Stimulated activated naive B cell treated with anti-CD40 and anti-IgM and Interleukin-4, amounts not matched to agents 10 μg/mL and 1 μg/mL and 100 μg/mL, for 72 hours (primary cell): ENCODE data around the gene ACTR1A.

Experiments
- ATAC-seq, 2 donors: fragments of 150-1000 bp; cut with Tn5 transposase; replicated peaks; 2 replicates each; pipeline ENCODE4 v1.10.0; 2021; ENCODE audit warnings: moderate library complexity in 1 of 2
- DNase-seq: peaks from one replicate; pipeline ENCODE4 v3.0.0; 2021
- H3K27ac Mint-ChIP-seq: one replicate; pipeline ENCODE4 v1.8.0; 2022; ENCODE audit warnings: mild to moderate bottlenecking, mixed read lengths
- H3K27me3 Mint-ChIP-seq, 2 donors: one replicate each; pipeline ENCODE4 v1.8.0; 2022; ENCODE audit warnings: mixed read lengths in 2 of 2
- H3K36me3 Mint-ChIP-seq, 2 donors: one replicate each; pipeline ENCODE4 v1.8.0; 2022; ENCODE audit warnings: mixed read lengths in 2 of 2, mild to moderate bottlenecking in 1 of 2
- H3K4me1 Mint-ChIP-seq, 2 donors: one replicate each; pipeline ENCODE4 v1.8.0; 2022; ENCODE audit warnings: mixed read lengths in 2 of 2, mild to moderate bottlenecking in 1 of 2
- H3K4me3 Mint-ChIP-seq, 2 donors: one replicate each; pipeline ENCODE4 v1.8.0; 2022; ENCODE audit warnings: mild to moderate bottlenecking in 2 of 2, mixed read lengths in 2 of 2, moderate library complexity in 1 of 2
- H3K9me3 Mint-ChIP-seq, 2 donors: one replicate each; pipeline ENCODE4 v1.8.0; 2022; ENCODE audit warnings: mixed read lengths in 2 of 2, mild to moderate bottlenecking in 1 of 2

The ACTR1A gene

DNA sequence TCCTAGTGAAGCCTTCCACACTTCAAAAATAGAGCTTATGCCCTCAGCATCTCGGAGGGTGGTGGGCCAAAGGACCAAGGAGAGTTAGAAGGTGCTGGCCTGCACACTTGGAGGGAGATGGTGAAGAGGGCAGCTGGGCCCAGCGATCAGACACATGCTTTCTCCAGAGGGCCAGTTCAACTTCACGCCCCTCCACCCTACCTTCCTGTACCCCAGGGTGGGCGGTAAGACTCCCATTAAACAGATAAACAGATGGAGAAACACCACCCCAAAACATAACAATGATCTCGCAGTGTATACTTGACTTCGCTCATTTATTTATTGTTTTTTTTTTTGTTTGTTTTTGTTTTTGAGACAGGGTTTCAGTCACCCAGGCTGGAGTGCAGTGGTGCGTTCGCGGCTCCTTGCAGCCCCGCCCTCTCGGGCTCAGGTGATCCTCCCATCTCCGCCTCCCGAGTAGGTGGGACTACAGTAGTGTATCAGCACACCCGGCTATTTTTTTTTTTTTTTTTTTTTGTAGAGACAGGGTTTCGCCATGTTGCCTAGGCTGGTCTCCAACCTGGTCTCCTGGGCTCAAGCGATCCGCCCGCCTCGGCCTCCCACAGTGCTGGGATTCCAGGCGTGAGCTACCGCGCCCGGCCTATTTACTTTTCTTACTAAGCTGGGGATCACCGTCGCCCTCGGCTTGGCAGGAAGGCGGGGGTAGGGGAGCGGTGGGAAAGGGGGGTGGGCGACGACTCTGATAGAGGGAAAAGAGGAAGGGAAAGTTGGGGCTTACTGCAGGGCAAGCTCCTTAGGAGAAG is 53.0 kb downstream of the ACTR1A start:
- ATAC-seq: peak; percentile 74 to 75
- Mint-ChIP-seq H3K4me1 (peaks cover 20 to 32% of the 10 kb centered on the region in 2 donors), H3K36me3 (peaks cover 5 to 17% of the 10 kb centered on the region in 2 donors), H3K27me3 (no peaks in the 10 kb centered on the region), H3K27ac (peak overlapping the region; percentile 96), H3K4me3 (peak overlapping the region; percentile 93 to 96), H3K9me3 (no peaks in the 10 kb centered on the region)
- DNase-seq: peak; percentile 79

DNA sequence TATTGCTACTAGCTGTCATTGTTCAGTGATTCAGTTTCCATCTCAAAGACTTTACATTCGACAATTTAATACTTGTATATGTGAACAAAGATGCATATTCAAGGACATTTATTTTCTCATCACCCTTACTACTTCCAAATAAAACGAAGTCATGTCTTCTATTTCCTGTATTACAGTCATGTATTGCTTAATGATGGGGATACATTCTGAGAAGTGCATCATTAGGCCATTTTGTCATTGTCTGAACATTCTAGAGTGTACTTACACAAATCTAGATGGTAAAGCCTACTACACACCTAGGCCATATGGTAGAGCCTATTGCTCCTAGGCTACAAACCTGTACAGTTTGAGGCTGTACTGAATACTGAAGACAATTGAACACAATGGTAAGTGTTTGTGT is 57.7 kb downstream of the ACTR1A start:
- Mint-ChIP-seq H3K36me3 (no peaks in the 10 kb centered on the region), H3K4me3 (no peak overlapping the region), H3K27ac (no peak overlapping the region), H3K27me3 (no peaks in the 10 kb centered on the region), H3K4me1 (peaks cover 10 to 15% of the 10 kb centered on the region in 2 donors), H3K9me3 (no peaks in the 10 kb centered on the region)
- no peak for DNase-seq
- no peak for ATAC-seq

DNA sequence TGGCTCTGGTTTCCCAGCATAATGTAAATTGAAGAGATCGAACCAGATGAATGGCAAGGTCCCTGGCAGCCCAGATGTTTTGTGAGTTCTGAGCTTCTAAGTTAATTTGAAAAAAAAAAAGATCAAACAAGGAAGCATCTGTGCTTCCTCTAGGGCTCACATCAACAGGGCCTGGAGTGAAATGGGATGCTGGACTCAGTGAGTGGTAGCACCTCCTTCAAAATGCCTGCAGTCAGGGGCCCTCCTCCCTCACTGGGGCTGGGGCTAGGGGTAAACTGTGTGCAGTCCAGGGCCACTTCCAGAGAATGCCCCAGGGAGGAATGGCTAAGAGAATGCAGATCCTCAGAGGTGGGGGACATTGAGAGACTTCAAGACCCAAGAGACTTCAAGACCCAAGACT is 64.1 kb downstream of the ACTR1A start:
- Mint-ChIP-seq H3K27ac (no peak overlapping the region), H3K27me3 (no peaks in the 10 kb centered on the region), H3K4me1 (peaks cover 21 to 40% of the 10 kb centered on the region in 2 donors), H3K36me3 (peaks cover 0 to 3% of the 10 kb centered on the region in 2 donors), H3K9me3 (no peaks in the 10 kb centered on the region), H3K4me3 (no peak overlapping the region)
- ATAC-seq (no peak), DNase-seq (no peak)

DNA sequence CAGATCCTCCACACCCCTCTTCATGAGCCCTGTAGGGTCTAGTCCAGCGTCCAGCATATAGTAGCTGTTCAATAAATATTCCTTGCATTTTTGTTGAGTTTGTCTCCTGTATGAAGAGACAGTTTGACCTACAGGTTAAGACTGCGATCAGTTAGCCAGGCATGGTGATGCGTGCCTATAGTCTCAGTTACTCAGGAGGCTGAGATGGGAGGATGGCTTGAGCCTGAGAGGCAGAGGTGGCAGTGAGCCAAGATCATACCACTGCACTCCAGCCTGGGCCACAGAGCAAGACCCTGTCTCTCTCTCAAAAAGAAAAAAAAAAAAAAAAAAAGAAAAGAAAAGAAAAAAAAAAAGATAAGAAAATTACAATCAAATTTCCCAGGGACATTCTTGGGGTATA is 65.0 kb downstream of the ACTR1A start:
- Mint-ChIP-seq H3K4me3 (peak overlapping the region; percentile 6 to 25), H3K36me3 (peaks cover 0 to 3% of the 10 kb centered on the region in 2 donors), H3K27me3 (no peaks in the 10 kb centered on the region), H3K9me3 (no peaks in the 10 kb centered on the region), H3K27ac (no peak overlapping the region), H3K4me1 (peaks cover 24 to 45% of the 10 kb centered on the region in 2 donors)
- DNase-seq (no peak), ATAC-seq (no peak)

DNA sequence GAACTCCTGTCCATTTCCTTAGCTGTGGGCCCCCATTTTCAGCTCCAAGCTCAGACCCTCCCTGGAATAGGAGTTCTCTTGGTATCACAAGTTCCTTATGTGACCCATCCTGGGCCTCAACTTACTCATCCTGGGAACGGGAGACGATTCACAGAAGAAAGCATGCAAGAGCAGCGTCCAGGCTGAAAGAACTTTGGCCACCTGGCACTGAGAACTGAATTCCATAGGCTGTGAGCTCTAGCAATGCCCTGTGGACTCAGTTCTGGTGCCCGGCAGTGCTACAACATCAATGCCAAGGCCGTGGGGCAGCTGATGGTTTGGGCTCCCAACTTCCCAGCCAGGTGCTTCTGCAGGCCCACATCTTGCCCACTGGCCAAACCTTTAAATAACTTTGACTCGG is 66.2 kb downstream of the ACTR1A start:
- ATAC-seq (no peak), DNase-seq (no peak)
- Mint-ChIP-seq H3K4me1 (peaks cover 30 to 52% of the 10 kb centered on the region in 2 donors), H3K4me3 (peak overlapping the region; percentile 74 to 82), H3K9me3 (no peaks in the 10 kb centered on the region), H3K27me3 (no peaks in the 10 kb centered on the region), H3K36me3 (peaks cover 4 to 7% of the 10 kb centered on the region in 2 donors), H3K27ac (peak overlapping the region; percentile 10)

DNA sequence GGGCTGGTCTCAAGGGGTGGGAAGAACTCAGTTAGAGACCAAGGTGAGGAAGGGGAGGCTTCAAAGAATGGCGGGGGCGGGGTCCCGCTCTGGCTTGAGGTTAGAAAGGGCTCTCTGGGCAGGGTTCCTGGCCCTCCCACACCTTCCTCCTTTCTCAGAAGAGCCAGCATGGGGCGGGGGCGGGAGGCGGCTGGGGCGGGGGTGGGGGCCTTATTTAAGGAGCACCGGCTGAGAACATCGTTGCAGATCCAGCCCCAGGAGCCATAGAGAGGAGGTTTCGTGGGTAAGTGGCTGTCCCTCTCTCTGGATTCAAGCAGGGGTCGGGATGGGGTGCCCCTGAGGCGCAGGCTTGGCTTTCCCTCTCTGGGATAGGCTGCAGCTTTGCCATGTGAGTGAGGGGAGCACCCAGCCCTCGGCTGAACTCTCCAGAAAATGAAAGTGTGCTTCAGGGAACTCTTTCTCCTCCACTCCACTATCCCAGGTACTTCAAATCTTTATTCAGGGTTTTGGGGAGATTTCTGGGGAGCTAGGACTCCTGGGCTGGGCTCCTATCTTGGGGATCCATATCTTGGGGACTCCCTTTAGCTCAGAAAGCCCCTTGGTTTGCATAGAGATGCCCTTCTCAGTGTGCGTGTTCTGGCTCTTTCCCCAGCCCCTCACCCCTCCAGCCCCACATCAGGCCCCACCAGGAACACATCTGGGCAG is 66.8 kb downstream of the ACTR1A start:
- peaks cover 4 to 7% of the 10 kb centered on the region in 2 donors for H3K36me3 Mint-ChIP-seq
- DNase-seq: no peak
- peak; percentile 3 to 7 for ATAC-seq
- no peaks in the 10 kb centered on the region for H3K27me3 Mint-ChIP-seq
- H3K4me1 Mint-ChIP-seq: peaks cover 30 to 49% of the 10 kb centered on the region in 2 donors
- peak overlapping the region; percentile 10 for H3K27ac Mint-ChIP-seq
- H3K4me3 Mint-ChIP-seq: peak overlapping the region; percentile 74 to 82
- no peaks in the 10 kb centered on the region for H3K9me3 Mint-ChIP-seq

DNA sequence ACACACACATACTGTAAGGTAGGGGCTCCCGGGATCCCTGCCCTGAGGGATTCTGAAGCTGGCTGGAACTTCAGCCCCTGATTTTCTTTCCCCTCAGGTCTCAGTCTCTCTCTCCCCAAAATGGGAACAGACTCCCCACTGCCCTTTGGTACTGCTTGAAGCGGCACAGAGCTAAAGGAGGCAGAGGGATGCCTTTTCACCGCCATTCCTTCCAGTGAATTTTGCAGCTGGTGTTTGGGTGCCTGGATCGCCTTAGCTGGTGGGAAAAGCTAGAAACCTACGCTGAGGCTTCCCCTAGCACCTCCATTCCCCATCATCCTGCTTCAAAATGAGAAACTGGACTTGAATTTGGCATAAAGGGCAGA is 67.4 kb downstream of the ACTR1A start:
- peak overlapping the region; percentile 10 for H3K27ac Mint-ChIP-seq
- no peak for ATAC-seq
- H3K4me3 Mint-ChIP-seq: peak overlapping the region; percentile 74 to 82
- H3K27me3 Mint-ChIP-seq: no peaks in the 10 kb centered on the region
- peaks cover 7% of the 10 kb centered on the region in 2 donors for H3K36me3 Mint-ChIP-seq
- no peaks in the 10 kb centered on the region for H3K9me3 Mint-ChIP-seq
- DNase-seq: no peak
- H3K4me1 Mint-ChIP-seq: peaks cover 30 to 47% of the 10 kb centered on the region in 2 donors

DNA sequence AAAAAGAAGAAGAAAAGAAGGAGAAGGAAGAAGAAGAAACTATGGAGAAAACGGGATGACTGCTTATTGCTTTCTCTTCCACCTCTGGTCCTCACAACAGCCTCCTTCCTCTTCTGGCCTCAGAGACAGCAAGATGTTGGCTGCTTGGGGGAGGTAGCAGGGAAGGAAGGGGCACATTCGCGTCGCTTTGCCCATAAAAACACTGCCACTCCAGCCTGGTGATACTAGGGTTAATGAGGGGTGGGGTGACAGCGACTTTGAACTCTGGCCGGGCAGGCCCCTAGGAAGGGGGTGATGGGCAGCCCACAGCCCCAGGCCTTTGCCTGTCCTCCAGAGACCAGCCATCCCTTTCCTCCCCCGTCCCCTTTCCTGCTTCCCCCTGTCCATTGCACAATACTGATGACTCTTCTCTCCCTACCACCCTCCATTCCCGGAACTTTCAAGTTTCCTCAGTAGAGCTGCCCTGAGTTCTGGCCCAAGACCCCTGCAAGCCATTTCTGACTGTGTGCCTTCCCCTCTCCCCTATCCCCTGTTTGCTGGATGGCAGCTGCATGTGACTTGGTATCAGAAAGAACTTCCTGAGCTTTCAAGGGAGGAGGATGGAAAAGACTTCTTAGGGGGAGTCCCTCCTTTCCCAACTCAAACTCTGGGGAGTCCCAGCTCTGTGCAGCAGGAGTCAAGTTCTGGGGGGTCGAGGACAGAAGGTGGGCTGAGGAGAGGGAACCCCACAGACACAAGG is 67.9 kb downstream of the ACTR1A start:
- peaks cover 30 to 47% of the 10 kb centered on the region in 2 donors for H3K4me1 Mint-ChIP-seq
- H3K9me3 Mint-ChIP-seq: no peaks in the 10 kb centered on the region
- H3K27ac Mint-ChIP-seq: peak overlapping the region; percentile 10
- ATAC-seq: no peak
- H3K4me3 Mint-ChIP-seq: peak overlapping the region; percentile 5 to 82
- peaks cover 7% of the 10 kb centered on the region in 2 donors for H3K36me3 Mint-ChIP-seq
- H3K27me3 Mint-ChIP-seq: no peaks in the 10 kb centered on the region
- DNase-seq: no peak

DNA sequence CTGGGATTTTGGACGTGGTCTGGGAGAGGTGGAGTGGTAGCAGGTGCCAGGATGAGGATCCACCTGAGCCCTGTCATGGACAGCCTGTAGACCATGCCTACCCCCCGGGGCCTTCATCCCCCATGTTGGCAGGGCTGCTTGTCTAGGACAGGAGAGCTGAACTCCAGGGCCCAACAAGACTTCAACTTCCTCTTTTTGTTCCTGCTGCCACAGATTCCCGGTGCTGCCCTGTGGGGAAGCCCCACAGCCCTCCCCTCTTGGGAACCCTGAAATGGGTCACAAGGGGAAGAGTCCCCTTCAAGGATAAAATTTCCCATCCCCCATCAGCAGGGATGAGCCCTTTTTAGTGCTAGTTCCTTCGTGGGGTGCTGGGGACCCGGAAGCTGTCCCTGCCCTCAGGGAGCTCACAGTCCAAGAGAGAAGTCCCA is 68.9 kb downstream of the ACTR1A start:
- H3K4me1 Mint-ChIP-seq: peaks cover 30 to 47% of the 10 kb centered on the region in 2 donors
- ATAC-seq (no peak), DNase-seq (no peak)
- no peaks in the 10 kb centered on the region for H3K27me3 Mint-ChIP-seq
- peaks cover 7% of the 10 kb centered on the region in 2 donors for H3K36me3 Mint-ChIP-seq
- peak overlapping the region; percentile 93 to 96 for H3K4me3 Mint-ChIP-seq
- H3K27ac Mint-ChIP-seq: peak overlapping the region; percentile 94
- no peaks in the 10 kb centered on the region for H3K9me3 Mint-ChIP-seq

DNA sequence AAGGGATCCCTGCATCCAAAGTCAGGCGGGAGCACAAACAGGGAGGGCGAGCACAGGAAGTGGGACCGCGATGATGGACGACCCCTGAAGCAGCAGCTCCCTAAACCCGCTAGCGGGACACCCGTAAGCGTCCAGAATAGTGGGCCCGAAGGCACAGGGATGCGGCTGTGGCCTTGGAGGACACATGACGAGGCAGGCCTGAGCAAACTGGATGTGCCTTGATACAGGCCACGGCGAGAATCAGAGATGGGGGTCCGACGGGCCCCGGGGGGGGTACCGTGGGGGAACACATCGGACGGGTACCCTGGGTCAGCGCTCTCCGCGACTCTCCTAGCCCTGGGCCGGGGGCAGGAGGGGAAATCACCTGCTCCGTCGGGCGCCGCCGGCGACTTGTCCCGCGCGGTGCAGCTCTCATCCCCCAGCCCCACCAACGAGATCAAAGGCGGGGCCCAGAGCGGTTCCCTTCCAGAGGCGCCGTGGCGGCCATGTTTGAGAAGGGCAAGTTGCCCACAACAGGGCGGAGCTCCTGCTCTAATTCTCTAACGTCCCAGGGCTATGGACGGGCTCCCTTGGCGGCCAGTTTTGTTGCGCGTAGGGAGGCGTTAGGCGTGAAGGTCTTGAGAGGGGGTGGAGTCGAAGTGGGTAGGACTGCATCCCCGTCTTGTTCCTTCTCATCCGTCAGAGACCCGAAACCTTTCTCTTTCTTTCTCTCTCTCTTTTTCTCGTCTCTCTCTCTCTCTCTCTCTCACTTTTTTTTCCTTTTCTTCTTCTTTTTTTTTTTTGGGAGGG is 70.2 kb downstream of the ACTR1A start, which contains the start of gene CUEDC2:
Gene CUEDC2 (minus strand): TSS at position 413 of the 789 bp plus-strand sequence. CDS start 7,386 bp downstream, outside the sequence.
- H3K4me1 Mint-ChIP-seq: peaks cover 31 to 52% of the 10 kb centered on the region in 2 donors
- no peaks in the 10 kb centered on the region for H3K27me3 Mint-ChIP-seq
- H3K27ac Mint-ChIP-seq: peak within 1 kb of the TSS; percentile 94
- H3K36me3 Mint-ChIP-seq: peaks cover 10 to 12% of the 10 kb centered on the region in 2 donors
- DNase-seq (peak; percentile 96), ATAC-seq (peak; percentile 93 to 97)
- no peaks in the 10 kb centered on the region for H3K9me3 Mint-ChIP-seq
- peak within 1 kb of the TSS; percentile 93 to 96 for H3K4me3 Mint-ChIP-seq

DNA sequence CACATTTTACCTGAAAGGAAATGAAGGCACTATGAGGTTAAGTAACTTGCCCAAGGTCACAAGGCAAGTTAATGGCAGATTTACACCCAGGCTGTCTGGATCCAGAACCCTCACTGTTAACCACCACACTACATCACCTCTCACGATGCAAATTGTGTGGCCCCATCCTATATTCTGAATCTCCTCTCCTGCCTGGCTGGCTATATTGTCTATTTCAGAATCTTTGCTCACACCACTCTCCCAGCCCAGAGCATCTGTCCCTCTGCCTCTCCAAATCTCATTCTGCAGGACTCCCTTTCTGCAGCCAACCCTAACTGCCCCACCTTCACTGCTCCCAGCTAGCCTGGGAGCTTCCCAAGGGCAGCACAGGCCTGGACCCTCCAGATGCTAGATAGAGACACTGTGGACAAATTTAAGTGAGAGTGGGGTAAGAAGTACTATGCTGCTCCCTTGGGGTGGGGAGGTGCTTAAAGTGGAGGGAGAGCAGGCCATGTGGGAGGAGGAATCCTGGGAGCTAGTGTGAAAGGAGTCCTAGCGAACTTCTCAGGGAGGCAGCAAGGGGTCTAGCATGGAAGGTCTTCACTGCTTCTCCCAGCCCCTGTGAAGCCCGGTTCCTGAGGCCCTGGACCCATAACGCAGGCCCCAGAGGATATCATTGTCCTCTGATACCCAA is 70.9 kb downstream of the ACTR1A start:
- Mint-ChIP-seq H3K36me3 (peaks cover 14 to 17% of the 10 kb centered on the region in 2 donors), H3K27me3 (no peaks in the 10 kb centered on the region), H3K4me1 (peaks cover 34 to 56% of the 10 kb centered on the region in 2 donors), H3K9me3 (no peaks in the 10 kb centered on the region), H3K27ac (peak overlapping the region; percentile 94), H3K4me3 (peak overlapping the region; percentile 93 to 96)
- DNase-seq (no peak), ATAC-seq (no peak)

DNA sequence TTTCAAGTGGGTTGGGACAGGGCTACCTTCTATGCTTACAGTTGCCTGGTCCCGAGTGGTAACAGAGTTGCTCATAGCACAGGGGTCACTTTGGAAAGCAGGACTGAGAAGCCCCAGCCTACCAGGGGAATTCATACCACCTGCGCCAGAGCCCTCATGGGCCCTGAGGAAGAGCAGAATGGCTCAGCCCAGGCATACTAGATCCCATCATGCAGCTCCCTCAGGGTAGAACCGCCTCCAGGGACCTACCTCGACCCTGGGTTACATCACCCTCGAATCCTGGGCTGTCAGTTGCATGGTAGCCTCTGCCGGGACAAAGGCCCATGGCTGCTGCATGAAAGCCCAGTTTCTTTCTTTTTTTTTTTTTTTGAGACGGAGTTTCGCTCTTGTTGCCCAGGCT is 73.0 kb downstream of the ACTR1A start:
- Mint-ChIP-seq H3K9me3 (no peaks in the 10 kb centered on the region), H3K4me1 (peaks cover 30 to 43% of the 10 kb centered on the region in 2 donors), H3K4me3 (no peak overlapping the region), H3K27ac (no peak overlapping the region), H3K27me3 (no peaks in the 10 kb centered on the region), H3K36me3 (peaks cover 27 to 32% of the 10 kb centered on the region in 2 donors)
- DNase-seq (no peak), ATAC-seq (no peak)
